Kidney (tissue), 14 donors: ENCODE measurements around the gene EYA4. TPM values are rescaled to one million over a fixed set of nuclear protein-coding genes. Genes with fewer than 3 reads are reported as not detected.

Experiments used
- DNase-seq, 5 donors: peaks; one replicate each; pipeline ENCODE4 v3.0.0-alpha.2; 2013 to 2020
- FAIRE-seq: peaks from 2 replicates; lab custom pipeline; 2012; peaks lifted over from hg19 to GRCh38; lab: Jason Lieb, UNC
- H3K27ac ChIP-seq, 2 donors: one replicate each; pipeline ENCODE4 v1.7.0; 2013; ENCODE audit warnings: low read depth in 2 of 2, low read length in 2 of 2, inconsistent platforms in 1 of 2
- H3K27me3 ChIP-seq: one replicate; pipeline ENCODE4 v1.7.1; 2013; ENCODE audit warnings: low read length, inconsistent platforms; ENCODE audit not compliant: control insufficient read depth, insufficient read depth
- H3K36me3 ChIP-seq, 3 donors: one replicate each; pipeline versions ENCODE4 v1.7.0 to v1.7.1; 2013; ENCODE audit warnings: low read length in 3 of 3, control low read depth in 1 of 3, inconsistent platforms in 1 of 3; ENCODE audit not compliant: insufficient read depth in 3 of 3, control insufficient read depth in 2 of 3
- H3K4me1 ChIP-seq, 3 donors: one replicate each; pipeline versions ENCODE4 v1.7.0 to v1.7.1; 2013; ENCODE audit warnings: low read length in 3 of 3, inconsistent platforms in 1 of 3, low read depth in 1 of 3; ENCODE audit not compliant: control insufficient read depth in 2 of 3, insufficient read depth in 2 of 3
- H3K4me3 ChIP-seq, 3 donors: one replicate each; pipeline versions ENCODE4 v1.7.0 to v1.8.1; 2013; ENCODE audit warnings: low read length in 3 of 3, control low read depth in 1 of 3, inconsistent platforms in 1 of 3
- H3K9ac ChIP-seq, 3 donors: one replicate each; pipeline versions ENCODE4 v1.7.0 to v1.7.1; 2013; ENCODE audit warnings: low read length in 3 of 3, control low read depth in 1 of 3, inconsistent platforms in 1 of 3
- H3K9me3 ChIP-seq, 3 donors: one replicate each; pipeline versions ENCODE4 v1.7.0 to v1.7.1; 2013; ENCODE audit warnings: low read length in 3 of 3, control low read depth in 1 of 3, inconsistent platforms in 1 of 3; ENCODE audit not compliant: control insufficient read depth in 2 of 3, insufficient read depth in 1 of 3
- CTCF ChIP-seq: IDR thresholded peaks from 3 replicates; pipeline ENCODE4 v1.5.1; 2012; ENCODE audit warnings: mild to moderate bottlenecking, moderate library complexity, borderline replicate concordance; ENCODE audit not compliant: insufficient read depth; ENCODE audit errors: extremely low read depth
- intact Hi-C: fragments of 100-400 bp; cut with DNase I; formaldehyde crosslinking; loops from one replicate; pipeline ENCODE4 v1.11.1; 2022
- polyA plus RNA-seq: library from polyadenylated mRNA; stranded (reverse); fragments of 350-450 nt; fragmentation: Illumina TruSeq; extraction: RNeasy Lipid Tissue Mini Kit (QIAGEN cat#74804); gene quantifications from one replicate; pipeline ENCODE4 v1.2.3, GENCODE V29; 2014; ENCODE audit warnings: low read depth, low replicate concordance; ENCODE audit not compliant: insufficient read depth
- total RNA-seq: library from RNA; stranded (reverse); fragmentation: NEBNext Ultra II Directional; extraction: Animal tissue kit (Norgen Biotek cat#: 25700); gene quantifications from one replicate; pipeline ENCODE4 v1.2.1, GENCODE V29; 2021
- donor health status: control.
- donor health status: control.
- donor health status: control.
- donor health status: control.
- donor health status: control.
- donor health status: DM: yes; HTN: yes; CAD: no.
- donor health status: Normal renal cell carcinoma (clear cell type).

EYA4 gene
- total and polyA plus RNA-seq, 2 donors from 2014 or later = 0.99 to 5.0 TPM

GRCh38 chr6:133418108-133418507 lies 177.0 kb downstream of the EYA4 start:
- no peaks in the 10 kb centered on the region for H3K4me1 ChIP-seq
- intact Hi-C loops = no loop called here
- H3K9me3 ChIP-seq = no peaks in the 10 kb centered on the region
- no peaks in the 10 kb centered on the region for H3K27me3 ChIP-seq
- no peak overlapping the region for H3K9ac ChIP-seq
- H3K36me3 ChIP-seq = no peaks in the 10 kb centered on the region
- DNase-seq (peak in 2 of 5 donors; percentile 23 to 33), FAIRE-seq (no peak)
- H3K4me3 ChIP-seq = no peak overlapping the region
- H3K27ac ChIP-seq = no peak overlapping the region
- TF ChIP-seq CTCF = no peak

DNA sequence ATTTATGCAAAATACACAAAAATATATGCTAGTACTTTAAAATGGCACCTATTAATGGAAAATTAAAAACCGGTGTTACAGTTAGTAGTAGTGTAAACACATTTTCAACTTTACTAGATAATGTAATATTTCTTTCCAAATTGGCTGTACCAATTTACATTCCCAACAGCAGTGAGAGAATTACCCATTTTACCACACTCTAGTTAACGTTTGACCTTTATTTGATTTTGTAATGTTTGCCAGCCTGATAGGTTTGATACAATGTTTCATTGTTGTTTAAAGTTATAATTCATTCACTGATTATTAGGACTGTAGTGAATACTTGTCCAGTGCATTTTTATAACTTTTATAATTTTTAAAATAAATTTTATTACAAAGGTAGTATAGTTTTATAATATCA lies 182.1 kb downstream of the EYA4 start:
- no peaks in the 10 kb centered on the region for H3K4me1 ChIP-seq
- TF ChIP-seq CTCF = no peak
- H3K9me3 ChIP-seq = no peaks in the 10 kb centered on the region
- H3K4me3 ChIP-seq = no peak overlapping the region
- no peaks in the 10 kb centered on the region for H3K27me3 ChIP-seq
- H3K9ac ChIP-seq = no peak overlapping the region
- H3K27ac ChIP-seq = no peak overlapping the region
- DNase-seq (no peak), FAIRE-seq (no peak)
- intact Hi-C loops = no loop called here
- no peaks in the 10 kb centered on the region for H3K36me3 ChIP-seq

- FAIRE-seq = no peak
- no peaks in the 10 kb centered on the region for H3K27me3 ChIP-seq
- no peak for DNase-seq
- H3K9me3 ChIP-seq = no peaks in the 10 kb centered on the region
- H3K4me3 ChIP-seq = no peak overlapping the region
- no peak for TF ChIP-seq CTCF
- H3K4me1 ChIP-seq = no peaks in the 10 kb centered on the region
- H3K9ac ChIP-seq = no peak overlapping the region
- intact Hi-C loops = no loop called here
- no peak overlapping the region for H3K27ac ChIP-seq
- no peaks in the 10 kb centered on the region for H3K36me3 ChIP-seq
Observed at GRCh38 chr6:133424359-133424758, 183.2 kb downstream of the EYA4 start.

DNA sequence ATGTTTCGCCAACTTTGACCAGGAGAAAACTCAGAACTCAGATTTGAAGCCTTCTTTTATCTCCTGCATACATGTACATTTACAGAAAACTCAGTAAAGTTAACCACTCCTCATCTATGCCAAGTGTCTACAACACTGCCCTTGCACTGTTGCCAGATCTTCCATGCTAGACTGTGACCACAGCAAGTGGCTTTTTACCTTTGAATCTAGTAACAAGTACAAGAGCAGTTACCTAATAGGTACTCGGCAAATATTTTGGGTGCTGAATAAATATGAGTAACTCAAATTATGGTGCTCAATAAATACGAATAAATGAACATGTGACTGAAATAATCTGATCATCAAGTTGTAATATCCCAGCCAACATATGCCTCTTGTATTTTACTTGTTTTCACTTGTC lies 184.9 kb downstream of the EYA4 start:
- intact Hi-C loops = no loop called here
- FAIRE-seq (no peak), DNase-seq (no peak)
- Histone ChIP-seq H3K9ac (no peak overlapping the region), H3K36me3 (no peaks in the 10 kb centered on the region), H3K4me1 (no peaks in the 10 kb centered on the region), H3K27ac (no peak overlapping the region), H3K27me3 (no peaks in the 10 kb centered on the region), H3K9me3 (no peaks in the 10 kb centered on the region), H3K4me3 (no peak overlapping the region)
- no peak for TF ChIP-seq CTCF
